Right lobe of liver (tissue), 6 donors: ENCODE measurements around the gene LY6G6D. TPM values are rescaled to one million over a fixed set of nuclear protein-coding genes. Genes with fewer than 3 reads are reported as not detected.
A peak's percentile ranks its signal among the peaks of the same experiment; 100 is the strongest.

Source experiments
- ATAC-seq, 4 donors: fragments of 200-7000 bp; cut with Tn5 transposase; one replicate each; pipeline ENCODE4 v1.9.1; 2020; ENCODE audit warnings: mild to moderate bottlenecking in 4 of 4, moderate library complexity in 4 of 4
- DNase-seq, 3 donors: peaks; one replicate each; pipeline ENCODE4 v3.0.0-alpha.2; 2020
- H3K27ac ChIP-seq, 3 donors: fragments of 200-600 bp; one replicate each; pipeline ENCODE4 v1.8.0; 2022
- H3K27me3 ChIP-seq, 2 donors: fragments of 200-600 bp; one replicate each; pipeline ENCODE4 v1.8.0; 2022
- H3K36me3 ChIP-seq, 4 donors: fragments of 200-600 bp; sonication (generic) in 1 of 4; one replicate each; pipeline versions ENCODE4 v1.5.1 to v1.8.0; 2017 to 2022; ENCODE audit warnings: control low read depth in 1 of 4
- H3K4me1 ChIP-seq, 4 donors: fragments of 200-600 bp; sonication (generic) in 1 of 4; one replicate each; pipeline versions ENCODE4 v1.5.1 to v1.8.0; 2017 to 2022; ENCODE audit warnings: control low read depth in 1 of 4
- H3K4me3 ChIP-seq, 3 donors: fragments of 200-600 bp; one replicate each; pipeline ENCODE4 v1.8.0; 2022
- H3K9me3 ChIP-seq, 4 donors: fragments of 200-600 bp; sonication (generic) in 1 of 4; one replicate each; pipeline versions ENCODE4 v1.5.1 to v1.8.0; 2017 to 2022; ENCODE audit warnings: control low read depth in 1 of 4
- CTCF ChIP-seq, 4 donors: fragments of 200-600 bp in 3 of 4; fragments of 450-650 bp in 1 of 4; IDR thresholded peaks; one replicate each; pipeline versions ENCODE4 v1.5.1 to v1.8.0; 2016 to 2022; ENCODE audit warnings: antibody characterized with exemption in 4 of 4, mild to moderate bottlenecking in 2 of 4
- POLR2A ChIP-seq: fragments of 450-650 bp; IDR thresholded peaks from one replicate; pipeline ENCODE4 v1.6.1; 2017; ENCODE audit warnings: antibody characterized with exemption, mild to moderate bottlenecking
- WGBS: methylation state at CpG from one replicate; pipeline ENCODE4 v1.1.6; 2018; ENCODE audit warnings: low coverage, low lambda C conversion rate; ENCODE audit not compliant: insufficient coverage; ENCODE audit errors: missing lambda C conversion rate; 5-methylcytosine and 5-hydroxymethylcytosine counted together
- intact Hi-C, 2 donors: fragments of 100-400 bp; cut with DNase I; formaldehyde crosslinking; loops; one replicate each; pipeline versions ENCODE4 v1.11.2 to v1.14.1; 2022
- total RNA-seq, 6 experiments: library from RNA; depleted of rRNA in 2 of 6; stranded (reverse); fragments of >200 nt in 2 of 6; fragmentation: NEBNext Ultra II Directional in 3 of 6; extraction: Animal tissue kit (Norgen Biotek cat#: 25700) in 3 of 6; gene quantifications; one replicate each; pipeline versions ENCODE4 v1.1.0 to v1.2.4, GENCODE V29; 2016 to 2023
- donor health status: DM: no; HTN: yes; CAD: no.
- donor health status: DM: no; HTN: no; CAD: no.
- donor health status: DM: no; HTN: no; CAD: no.
- donor health status: DM: no; HTN: yes; CAD: no.
- donor health status: DM: no; HTN: yes; CAD: no.

LY6G6D gene
- total RNA-seq, 6 experiments from 2014 or later, result not detected

GRCh38 chr6:31752739-31753319 is 37.7 kb downstream of the LY6G6D start:
- no peak overlapping the region for H3K4me3 ChIP-seq
- DNase-seq (no peak), ATAC-seq (no peak)
- intact Hi-C loops, result no loop called here
- no peaks in the 10 kb centered on the region for H3K36me3 ChIP-seq
- H3K27me3 ChIP-seq, result no peaks in the 10 kb centered on the region
- TF ChIP-seq POLR2A (no peak), CTCF (IDR thresholded peaks at IDR 0.05) (no peak)
- no peaks in the 10 kb centered on the region for H3K9me3 ChIP-seq
- H3K27ac ChIP-seq, result no peak overlapping the region
- H3K4me1 ChIP-seq, result no peaks in the 10 kb centered on the region
- 79% methylated on average over 8 of the region's 8 CpGs for WGBS

- no peak for ATAC-seq
- Histone ChIP-seq H3K4me3 (no peak overlapping the region), H3K27ac (no peak overlapping the region), H3K36me3 (no peaks in the 10 kb centered on the region), H3K4me1 (no peaks in the 10 kb centered on the region), H3K27me3 (no peaks in the 10 kb centered on the region), H3K9me3 (no peaks in the 10 kb centered on the region)
- TF ChIP-seq CTCF (IDR thresholded peaks at IDR 0.05) (no peak), POLR2A (no peak)
- DNase-seq, result no peak
- WGBS, result 100% methylated on average over 1 of the region's 2 CpGs
- intact Hi-C loops, result no loop called here
These were observed 43.1 kb downstream of the LY6G6D start for GRCh38 chr6:31758281-31758680.

GRCh38 chr6:31760790-31761189 is 45.6 kb downstream of the LY6G6D start:
- H3K27ac ChIP-seq, result no peak overlapping the region
- no peaks in the 10 kb centered on the region for H3K9me3 ChIP-seq
- WGBS, result 95% methylated on average over 2 of the region's 5 CpGs
- no peaks in the 10 kb centered on the region for H3K27me3 ChIP-seq
- no peak for TF ChIP-seq CTCF (IDR thresholded peaks at IDR 0.05)
- no peak for TF ChIP-seq POLR2A
- no peaks in the 10 kb centered on the region for H3K4me1 ChIP-seq
- H3K36me3 ChIP-seq, result no peaks in the 10 kb centered on the region
- ATAC-seq (no peak), DNase-seq (no peak)
- no peak overlapping the region for H3K4me3 ChIP-seq
- intact Hi-C loops, result loop anchor here (10.0 kb wide), 2 partner anchors 46 to 76 kb away; partner anchors contain the start of genes LY6G5C (in 2 of the 2) and LY6G6D (in 1 of the 2)

- DNase-seq (peak in 1 of 3 donors; percentile 27), ATAC-seq (no peak)
- Histone ChIP-seq H3K27ac (no peak overlapping the region), H3K4me1 (no peaks in the 10 kb centered on the region), H3K4me3 (no peak overlapping the region), H3K27me3 (no peaks in the 10 kb centered on the region), H3K36me3 (no peaks in the 10 kb centered on the region), H3K9me3 (no peaks in the 10 kb centered on the region)
- 100% methylated on average over 1 of the region's 8 CpGs for WGBS
- TF ChIP-seq POLR2A (no peak), CTCF (IDR thresholded peaks at IDR 0.05) (no peak)
- intact Hi-C loops, result loop anchor here (10.0 kb wide), 2 partner anchors 47 to 77 kb away; partner anchors contain the start of genes LY6G5C (in 2 of the 2) and LY6G6D (in 1 of the 2)
These were observed 46.2 kb downstream of the LY6G6D start for GRCh38 chr6:31761343-31761742.
